H1 (cell line): Measurements from ENCODE around the gene CLDN25. TPM values are rescaled to one million over a fixed set of nuclear protein-coding genes. Genes with fewer than 3 reads are reported as not detected.

Source experiments
- CHD2 ChIP-seq: IDR thresholded peaks from 2 replicates; pipeline ENCODE4 v1.6.1; 2012; ENCODE audit warnings: low read length, improper control_type of control experiment
- CREB1 ChIP-seq: IDR thresholded peaks from 2 replicates; pipeline ENCODE4 v1.6.1; 2012; ENCODE audit warnings: inconsistent platforms
- KDM1A ChIP-seq: fragments of 200-600, 300-600 bp; sonication (generic); IDR thresholded peaks from 2 replicates; pipeline ENCODE4 v1.7.1; 2016; ENCODE audit warnings: mild to moderate bottlenecking, low read length, borderline replicate concordance
- POLR2AphosphoS5 ChIP-seq: IDR thresholded peaks from 2 replicates; pipeline ENCODE4 v1.6.1; 2011; ENCODE audit warnings: low read depth, low read length
- POU5F1 ChIP-seq: IDR thresholded peaks from 2 replicates; pipeline ENCODE4 v1.6.1; 2011; ENCODE audit warnings: low read depth, mild to moderate bottlenecking, low read length, moderate library complexity
- RAD21 ChIP-seq, 2 experiments: IDR thresholded peaks in 1 of 2; conservative IDR thresholded peaks in 1 of 2; 2 replicates each; pipeline ENCODE4 v1.6.1; 2011; ENCODE audit warnings: low read depth in 2 of 2, low read length in 2 of 2, improper control_type of control experiment in 1 of 2, inconsistent platforms in 1 of 2, mild to moderate bottlenecking in 1 of 2, moderate library complexity in 1 of 2
- RXRA ChIP-seq: IDR thresholded peaks from 2 replicates; pipeline ENCODE4 v1.6.1; 2011; ENCODE audit warnings: low read depth, mild to moderate bottlenecking, low read length, moderate library complexity; ENCODE audit not compliant: insufficient read depth
- SIX5 ChIP-seq: IDR thresholded peaks from 2 replicates; pipeline ENCODE4 v1.6.1; 2011; ENCODE audit warnings: mild to moderate bottlenecking, low read depth, low read length
- TEAD4 ChIP-seq: IDR thresholded peaks from 2 replicates; pipeline ENCODE4 v1.6.1; 2012; ENCODE audit warnings: low read depth, low read length, inconsistent platforms, mixed read lengths
- YY1 ChIP-seq: IDR thresholded peaks from 2 replicates; pipeline ENCODE4 v1.6.1; 2011; ENCODE audit warnings: low read depth, mild to moderate bottlenecking, low read length
- polyA plus RNA-seq, 7 experiments: library from polyadenylated mRNA; depleted of rRNA in 3 of 7; stranded (reverse) in 5 of 7; unstranded in 2 of 7; fragments of >200 nt in 5 of 7; fragments of 200-250 nt in 2 of 7; gene quantifications; 1 replicate in 5 of 7; 2 replicates in 1 of 7; 4 replicates in 1 of 7; pipeline versions ENCODE4 v1.2.1 to v1.2.3, GENCODE V29; 2011 to 2013; ENCODE audit warnings: missing spikeins in 2 of 7, mixed read lengths in 2 of 7
- total RNA-seq: library from RNA; stranded (reverse); fragmentation: NEBNext Ultra II Directional; extraction: Animal tissue kit (Norgen Biotek cat#: 25700); gene quantifications from 2 replicates; pipeline ENCODE4 v1.2.1, GENCODE V29; 2021
- TF ChIP-seq, protein P1 (sequence below): fragments of 300-600 bp; sonication (generic); IDR thresholded peaks from 2 replicates; pipeline ENCODE4 v1.7.1; 2012; ENCODE audit warnings: low read length, moderate library complexity, mild to moderate bottlenecking, inconsistent platforms; ENCODE audit not compliant: insufficient replicate concordance

CLDN25 gene
- total and polyA plus RNA-seq, 2 of the 8 experiments (the other 6 are each of a cell fraction or from before 2014, with no cell fraction given) = not detected

DNA sequence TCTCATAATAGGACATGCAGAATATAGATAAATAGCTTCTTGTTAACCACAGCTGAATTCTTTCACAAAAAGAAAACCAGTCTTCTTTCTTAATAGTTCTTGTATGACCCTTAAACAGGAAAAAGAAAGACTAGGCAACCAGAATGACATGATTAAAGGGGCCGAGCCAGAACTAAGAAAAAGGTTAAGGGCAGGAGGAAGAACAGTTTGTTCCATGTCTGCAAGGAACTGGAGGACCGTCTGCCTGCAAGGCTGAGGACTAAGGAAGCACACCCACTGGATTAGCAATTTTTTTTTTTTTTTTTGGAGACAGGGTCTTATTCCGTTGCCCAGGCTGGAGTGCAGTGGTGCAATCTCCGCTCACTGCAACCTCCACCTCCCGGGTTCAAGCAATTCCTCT is 47.5 kb upstream of the CLDN25 start (continued):
- TF ChIP-seq, protein P1, sequence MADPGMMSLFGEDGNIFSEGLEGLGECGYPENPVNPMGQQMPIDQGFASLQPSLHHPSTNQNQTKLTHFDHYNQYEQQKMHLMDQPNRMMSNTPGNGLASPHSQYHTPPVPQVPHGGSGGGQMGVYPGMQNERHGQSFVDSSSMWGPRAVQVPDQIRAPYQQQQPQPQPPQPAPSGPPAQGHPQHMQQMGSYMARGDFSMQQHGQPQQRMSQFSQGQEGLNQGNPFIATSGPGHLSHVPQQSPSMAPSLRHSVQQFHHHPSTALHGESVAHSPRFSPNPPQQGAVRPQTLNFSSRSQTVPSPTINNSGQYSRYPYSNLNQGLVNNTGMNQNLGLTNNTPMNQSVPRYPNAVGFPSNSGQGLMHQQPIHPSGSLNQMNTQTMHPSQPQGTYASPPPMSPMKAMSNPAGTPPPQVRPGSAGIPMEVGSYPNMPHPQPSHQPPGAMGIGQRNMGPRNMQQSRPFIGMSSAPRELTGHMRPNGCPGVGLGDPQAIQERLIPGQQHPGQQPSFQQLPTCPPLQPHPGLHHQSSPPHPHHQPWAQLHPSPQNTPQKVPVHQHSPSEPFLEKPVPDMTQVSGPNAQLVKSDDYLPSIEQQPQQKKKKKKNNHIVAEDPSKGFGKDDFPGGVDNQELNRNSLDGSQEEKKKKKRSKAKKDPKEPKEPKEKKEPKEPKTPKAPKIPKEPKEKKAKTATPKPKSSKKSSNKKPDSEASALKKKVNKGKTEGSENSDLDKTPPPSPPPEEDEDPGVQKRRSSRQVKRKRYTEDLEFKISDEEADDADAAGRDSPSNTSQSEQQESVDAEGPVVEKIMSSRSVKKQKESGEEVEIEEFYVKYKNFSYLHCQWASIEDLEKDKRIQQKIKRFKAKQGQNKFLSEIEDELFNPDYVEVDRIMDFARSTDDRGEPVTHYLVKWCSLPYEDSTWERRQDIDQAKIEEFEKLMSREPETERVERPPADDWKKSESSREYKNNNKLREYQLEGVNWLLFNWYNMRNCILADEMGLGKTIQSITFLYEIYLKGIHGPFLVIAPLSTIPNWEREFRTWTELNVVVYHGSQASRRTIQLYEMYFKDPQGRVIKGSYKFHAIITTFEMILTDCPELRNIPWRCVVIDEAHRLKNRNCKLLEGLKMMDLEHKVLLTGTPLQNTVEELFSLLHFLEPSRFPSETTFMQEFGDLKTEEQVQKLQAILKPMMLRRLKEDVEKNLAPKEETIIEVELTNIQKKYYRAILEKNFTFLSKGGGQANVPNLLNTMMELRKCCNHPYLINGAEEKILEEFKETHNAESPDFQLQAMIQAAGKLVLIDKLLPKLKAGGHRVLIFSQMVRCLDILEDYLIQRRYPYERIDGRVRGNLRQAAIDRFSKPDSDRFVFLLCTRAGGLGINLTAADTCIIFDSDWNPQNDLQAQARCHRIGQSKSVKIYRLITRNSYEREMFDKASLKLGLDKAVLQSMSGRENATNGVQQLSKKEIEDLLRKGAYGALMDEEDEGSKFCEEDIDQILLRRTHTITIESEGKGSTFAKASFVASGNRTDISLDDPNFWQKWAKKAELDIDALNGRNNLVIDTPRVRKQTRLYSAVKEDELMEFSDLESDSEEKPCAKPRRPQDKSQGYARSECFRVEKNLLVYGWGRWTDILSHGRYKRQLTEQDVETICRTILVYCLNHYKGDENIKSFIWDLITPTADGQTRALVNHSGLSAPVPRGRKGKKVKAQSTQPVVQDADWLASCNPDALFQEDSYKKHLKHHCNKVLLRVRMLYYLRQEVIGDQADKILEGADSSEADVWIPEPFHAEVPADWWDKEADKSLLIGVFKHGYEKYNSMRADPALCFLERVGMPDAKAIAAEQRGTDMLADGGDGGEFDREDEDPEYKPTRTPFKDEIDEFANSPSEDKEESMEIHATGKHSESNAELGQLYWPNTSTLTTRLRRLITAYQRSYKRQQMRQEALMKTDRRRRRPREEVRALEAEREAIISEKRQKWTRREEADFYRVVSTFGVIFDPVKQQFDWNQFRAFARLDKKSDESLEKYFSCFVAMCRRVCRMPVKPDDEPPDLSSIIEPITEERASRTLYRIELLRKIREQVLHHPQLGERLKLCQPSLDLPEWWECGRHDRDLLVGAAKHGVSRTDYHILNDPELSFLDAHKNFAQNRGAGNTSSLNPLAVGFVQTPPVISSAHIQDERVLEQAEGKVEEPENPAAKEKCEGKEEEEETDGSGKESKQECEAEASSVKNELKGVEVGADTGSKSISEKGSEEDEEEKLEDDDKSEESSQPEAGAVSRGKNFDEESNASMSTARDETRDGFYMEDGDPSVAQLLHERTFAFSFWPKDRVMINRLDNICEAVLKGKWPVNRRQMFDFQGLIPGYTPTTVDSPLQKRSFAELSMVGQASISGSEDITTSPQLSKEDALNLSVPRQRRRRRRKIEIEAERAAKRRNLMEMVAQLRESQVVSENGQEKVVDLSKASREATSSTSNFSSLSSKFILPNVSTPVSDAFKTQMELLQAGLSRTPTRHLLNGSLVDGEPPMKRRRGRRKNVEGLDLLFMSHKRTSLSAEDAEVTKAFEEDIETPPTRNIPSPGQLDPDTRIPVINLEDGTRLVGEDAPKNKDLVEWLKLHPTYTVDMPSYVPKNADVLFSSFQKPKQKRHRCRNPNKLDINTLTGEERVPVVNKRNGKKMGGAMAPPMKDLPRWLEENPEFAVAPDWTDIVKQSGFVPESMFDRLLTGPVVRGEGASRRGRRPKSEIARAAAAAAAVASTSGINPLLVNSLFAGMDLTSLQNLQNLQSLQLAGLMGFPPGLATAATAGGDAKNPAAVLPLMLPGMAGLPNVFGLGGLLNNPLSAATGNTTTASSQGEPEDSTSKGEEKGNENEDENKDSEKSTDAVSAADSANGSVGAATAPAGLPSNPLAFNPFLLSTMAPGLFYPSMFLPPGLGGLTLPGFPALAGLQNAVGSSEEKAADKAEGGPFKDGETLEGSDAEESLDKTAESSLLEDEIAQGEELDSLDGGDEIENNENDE = no peak
- TF ChIP-seq POU5F1 (no peak), RAD21 (IDR thresholded peaks at IDR 0.05 in 1 of 2, conservative IDR thresholded peaks at IDR 0.05 in 1 of 2; ENCODE audit: low read depth in 2 of 2, low read length in 2 of 2) (no peak), CREB1 (no peak), RXRA (no peak), YY1 (no peak), TEAD4 (no peak), SIX5 (no peak), KDM1A (no peak), POLR2AphosphoS5 (no peak), CHD2 (no peak)
